ENCODE measurements around the gene KRTAP6-3.

DNA sequence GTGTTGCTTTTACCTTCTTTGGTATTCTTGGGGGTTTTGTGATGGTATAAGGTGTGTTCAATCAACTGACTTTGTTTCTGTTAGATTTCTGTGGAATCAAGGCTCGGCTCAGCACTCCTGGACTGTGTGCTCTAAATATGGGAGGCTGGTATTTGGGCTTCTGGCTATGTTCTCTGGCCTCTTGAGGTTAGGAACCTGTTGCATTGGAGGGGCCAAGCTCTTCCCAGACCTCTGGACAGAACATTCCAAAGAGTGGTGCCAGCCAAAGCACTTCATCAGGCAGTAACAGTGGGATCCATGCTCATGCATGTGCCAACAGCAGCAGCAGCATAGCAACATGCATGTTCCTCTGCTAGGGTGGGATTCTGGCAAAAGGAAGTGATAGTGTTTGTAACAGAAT, 39.5 kb upstream of the KRTAP6-3 start:
- TF ChIP-seq, protein P1, sequence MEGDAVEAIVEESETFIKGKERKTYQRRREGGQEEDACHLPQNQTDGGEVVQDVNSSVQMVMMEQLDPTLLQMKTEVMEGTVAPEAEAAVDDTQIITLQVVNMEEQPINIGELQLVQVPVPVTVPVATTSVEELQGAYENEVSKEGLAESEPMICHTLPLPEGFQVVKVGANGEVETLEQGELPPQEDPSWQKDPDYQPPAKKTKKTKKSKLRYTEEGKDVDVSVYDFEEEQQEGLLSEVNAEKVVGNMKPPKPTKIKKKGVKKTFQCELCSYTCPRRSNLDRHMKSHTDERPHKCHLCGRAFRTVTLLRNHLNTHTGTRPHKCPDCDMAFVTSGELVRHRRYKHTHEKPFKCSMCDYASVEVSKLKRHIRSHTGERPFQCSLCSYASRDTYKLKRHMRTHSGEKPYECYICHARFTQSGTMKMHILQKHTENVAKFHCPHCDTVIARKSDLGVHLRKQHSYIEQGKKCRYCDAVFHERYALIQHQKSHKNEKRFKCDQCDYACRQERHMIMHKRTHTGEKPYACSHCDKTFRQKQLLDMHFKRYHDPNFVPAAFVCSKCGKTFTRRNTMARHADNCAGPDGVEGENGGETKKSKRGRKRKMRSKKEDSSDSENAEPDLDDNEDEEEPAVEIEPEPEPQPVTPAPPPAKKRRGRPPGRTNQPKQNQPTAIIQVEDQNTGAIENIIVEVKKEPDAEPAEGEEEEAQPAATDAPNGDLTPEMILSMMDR (IDR thresholded peaks at IDR 0.05), result no peak
- no peak for TF ChIP-seq POLR2A (IDR thresholded peaks at IDR 0.05)
